H7 (cell line): ENCODE results near the gene TGOLN2. TPM values are rescaled to one million over a fixed set of nuclear protein-coding genes. Genes with fewer than 3 reads are reported as not detected.

Experiments used
- DNase-seq: peaks from one replicate; pipeline ENCODE4 v3.0.0; 2012
- H3K27me3 ChIP-seq: 2 replicates; pipeline ENCODE4 v1.6.0; 2011; ENCODE audit warnings: mild to moderate bottlenecking, low read length; ENCODE audit not compliant: control insufficient read depth, insufficient read depth
- H3K36me3 ChIP-seq: replicated peaks from 2 replicates; pipeline ENCODE4 v1.5.1; 2011; ENCODE audit warnings: low read length; ENCODE audit not compliant: control insufficient read depth, insufficient read depth
- H3K4me3 ChIP-seq: 2 replicates; pipeline ENCODE4 v1.5.1; 2011; ENCODE audit warnings: low read depth, mild to moderate bottlenecking, control low read depth, low read length, moderate library complexity; ENCODE audit not compliant: insufficient read depth
- total RNA-seq: library from RNA; depleted of rRNA; stranded (reverse); fragments of >200 nt; shearing (Covaris generic); gene quantifications from 2 replicates; pipeline ENCODE4 v1.2.3, GENCODE V29; 2014

TGOLN2 gene
- total RNA-seq, 1 experiment from 2014 or later: 33.0 TPM

DNA sequence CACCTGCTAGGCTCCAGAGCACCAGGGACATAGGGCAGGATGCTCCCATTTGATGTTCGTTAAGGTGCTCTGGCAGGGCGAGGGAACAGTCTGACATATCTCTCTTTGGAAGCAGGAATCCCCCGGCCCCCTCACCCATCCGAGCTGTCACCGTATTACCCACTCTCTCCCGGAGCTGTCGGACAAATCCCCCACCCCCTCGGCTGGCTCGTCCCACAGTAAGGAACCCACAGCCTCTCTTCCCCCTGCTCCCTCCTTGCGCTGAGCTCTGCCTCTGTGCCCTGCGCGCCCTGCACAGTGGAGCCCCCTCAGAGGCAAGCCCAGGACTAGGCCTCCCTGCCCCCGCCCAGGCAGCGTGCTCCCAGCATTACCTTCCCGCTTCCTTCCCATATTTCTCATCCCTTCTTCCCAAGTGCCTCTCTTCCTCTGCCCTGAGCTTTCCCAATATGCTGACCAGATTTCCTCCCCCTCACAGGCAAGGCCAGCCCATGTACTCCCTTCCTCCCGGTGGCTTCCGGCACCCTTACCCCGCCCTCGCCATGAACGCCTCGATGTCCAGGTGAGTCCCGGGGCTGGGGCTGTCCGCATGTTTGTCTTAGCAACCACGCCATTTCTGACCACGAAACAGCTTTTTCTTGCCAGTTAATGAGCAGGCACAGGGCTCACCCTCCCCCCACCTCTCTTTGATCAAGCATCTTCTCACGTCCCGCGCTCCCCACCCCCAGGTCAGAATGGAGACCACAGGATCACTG lies 23.8 kb downstream of the TGOLN2 start:
- Histone ChIP-seq H3K27me3 (no peaks in the 10 kb centered on the region), H3K36me3 (peaks cover 43% of the 10 kb centered on the region), H3K4me3 (no peak overlapping the region)
- no peak for DNase-seq

DNA sequence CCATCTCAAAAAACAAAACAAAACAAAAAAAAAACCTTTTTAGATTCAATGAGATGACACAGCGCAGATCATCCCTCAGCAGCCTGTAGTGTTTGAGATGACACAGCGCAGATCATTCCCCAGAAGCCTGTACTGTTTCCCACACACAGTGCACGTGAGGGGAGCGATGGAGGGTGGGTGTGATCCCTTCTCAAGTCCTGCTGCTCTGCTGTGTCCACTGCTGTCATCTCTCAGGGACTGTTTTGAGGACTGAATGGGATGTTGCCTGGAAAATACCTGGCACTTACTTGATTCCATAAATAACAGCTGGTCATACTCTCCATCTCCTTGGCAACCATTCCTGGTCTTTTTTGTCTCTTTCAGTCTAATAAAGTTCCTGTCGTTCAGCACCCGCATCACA lies 25.7 kb downstream of the TGOLN2 start:
- no peak for DNase-seq
- Histone ChIP-seq H3K27me3 (no peaks in the 10 kb centered on the region), H3K4me3 (no peak overlapping the region), H3K36me3 (peaks cover 36% of the 10 kb centered on the region)

DNA sequence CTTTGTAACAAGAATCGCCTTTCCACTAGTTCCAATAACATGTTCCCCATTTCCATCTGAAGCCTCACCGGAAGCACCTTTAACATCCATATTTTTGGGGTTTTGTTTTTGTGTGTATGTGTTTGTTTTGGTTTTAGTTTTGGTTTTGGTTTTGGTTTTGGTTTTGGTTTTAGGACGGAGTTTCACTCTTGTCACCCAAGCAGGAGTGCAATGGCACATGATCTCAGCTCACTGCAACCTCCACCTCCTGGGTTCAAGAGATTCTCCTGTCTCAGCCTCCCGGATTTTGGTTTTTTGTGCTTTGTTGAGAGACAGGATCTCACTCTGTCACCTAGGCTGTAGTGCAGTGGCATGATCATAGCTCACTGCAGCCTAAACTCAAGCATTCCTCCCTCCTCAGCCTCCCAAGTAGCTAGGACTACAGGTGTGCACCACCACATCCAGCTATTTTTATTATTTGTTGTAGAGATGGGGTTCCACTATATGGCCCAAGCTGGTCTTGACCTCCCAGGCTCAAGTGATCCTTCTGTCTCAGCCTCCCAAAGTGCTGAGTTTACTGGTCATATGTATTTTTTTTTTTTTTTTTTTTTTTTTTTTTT lies 36.3 kb downstream of the TGOLN2 start:
- Histone ChIP-seq H3K4me3 (no peak overlapping the region), H3K36me3 (peaks cover 3% of the 10 kb centered on the region), H3K27me3 (no peaks in the 10 kb centered on the region)
- no peak for DNase-seq

DNA sequence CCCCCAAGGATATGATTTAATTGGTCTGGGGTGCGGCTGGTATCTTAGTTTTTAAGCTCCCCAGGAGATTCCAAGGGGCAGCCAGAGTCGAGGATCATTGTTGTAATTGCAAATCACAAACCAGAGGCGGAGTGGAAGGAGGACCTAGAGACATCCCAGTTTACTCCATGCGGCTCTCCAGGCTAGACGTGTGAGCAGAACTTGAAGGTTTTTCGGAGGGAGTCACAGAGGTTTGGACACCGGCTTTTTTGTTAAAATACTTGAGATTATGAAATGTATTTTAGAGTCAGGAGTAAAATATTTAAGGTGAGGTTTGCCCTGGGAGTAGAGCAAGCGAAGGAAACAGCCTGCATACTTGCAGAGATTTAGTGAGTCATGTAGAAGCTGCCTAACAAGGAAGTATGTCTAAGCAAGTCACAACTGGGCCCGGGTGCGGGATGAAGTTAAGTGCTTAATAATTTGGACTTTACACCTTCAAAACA lies 39.5 kb downstream of the TGOLN2 start:
- Histone ChIP-seq H3K4me3 (no peak overlapping the region), H3K27me3 (no peaks in the 10 kb centered on the region), H3K36me3 (peaks cover 6% of the 10 kb centered on the region)
- DNase-seq: peak; percentile 63

DNA sequence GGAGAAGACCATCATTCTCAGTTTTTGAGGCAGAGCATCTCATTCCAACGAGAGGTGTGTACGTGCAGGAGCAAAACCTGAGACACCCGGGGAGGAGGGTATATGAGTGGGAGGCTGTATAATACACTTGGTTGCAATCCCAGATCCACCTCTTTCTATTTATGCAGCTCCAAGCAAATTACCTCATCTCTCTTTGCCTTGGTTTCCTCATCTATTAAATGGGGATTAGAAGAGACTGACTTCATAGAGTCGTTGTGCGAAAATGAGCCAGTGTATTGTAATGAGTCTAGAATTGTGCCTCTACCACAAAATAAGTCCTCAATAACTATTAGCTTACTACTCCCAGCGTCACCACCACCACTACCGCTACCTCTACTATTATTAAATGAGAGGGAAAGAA lies 40.1 kb downstream of the TGOLN2 start:
- Histone ChIP-seq H3K4me3 (no peak overlapping the region), H3K36me3 (peaks cover 6% of the 10 kb centered on the region), H3K27me3 (no peaks in the 10 kb centered on the region)
- DNase-seq: no peak

DNA sequence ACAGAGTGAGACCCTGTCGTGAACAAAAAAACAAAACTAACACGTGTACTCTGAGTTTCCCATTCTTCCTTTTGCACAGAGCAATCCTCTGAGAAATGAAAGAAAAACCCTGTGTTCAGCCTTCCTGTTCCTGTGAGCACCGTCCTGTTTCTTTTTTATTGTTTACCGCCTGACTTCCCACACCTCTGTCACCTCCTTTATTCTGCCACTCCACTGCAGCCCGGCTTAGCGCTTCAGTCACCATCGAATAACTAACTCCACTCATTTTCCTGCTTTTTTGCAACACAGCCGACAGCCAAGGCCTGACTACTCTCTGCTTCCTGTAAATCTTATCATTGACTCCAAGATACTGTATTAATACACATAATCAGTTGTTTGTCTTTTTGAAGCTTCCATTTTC lies 40.9 kb downstream of the TGOLN2 start:
- no peak for DNase-seq
- no peaks in the 10 kb centered on the region for H3K27me3 ChIP-seq
- peaks cover 6% of the 10 kb centered on the region for H3K36me3 ChIP-seq
- H3K4me3 ChIP-seq: no peak overlapping the region

DNA sequence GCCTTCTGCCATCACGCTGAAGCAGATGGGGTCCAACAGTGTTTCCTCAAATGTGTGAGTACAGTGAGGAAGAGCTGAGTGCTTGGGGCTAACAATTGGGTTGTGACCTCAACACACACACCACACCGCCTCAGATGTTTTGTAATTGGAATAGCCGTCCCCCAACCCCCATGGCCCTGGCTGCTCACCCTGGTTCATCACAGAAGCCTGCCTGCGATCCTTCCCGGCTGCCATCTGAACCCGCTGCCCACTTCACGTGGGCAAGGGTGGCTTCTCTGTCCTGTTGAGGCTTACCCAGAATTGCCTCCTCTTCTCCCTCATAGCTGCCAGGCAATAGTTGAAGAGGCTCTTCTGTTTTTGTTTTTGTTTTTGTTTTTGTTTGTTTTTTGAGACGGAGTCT lies 44.1 kb downstream of the TGOLN2 start:
- Histone ChIP-seq H3K36me3 (peaks cover 4% of the 10 kb centered on the region), H3K27me3 (no peaks in the 10 kb centered on the region), H3K4me3 (no peak overlapping the region)
- DNase-seq: no peak

DNA sequence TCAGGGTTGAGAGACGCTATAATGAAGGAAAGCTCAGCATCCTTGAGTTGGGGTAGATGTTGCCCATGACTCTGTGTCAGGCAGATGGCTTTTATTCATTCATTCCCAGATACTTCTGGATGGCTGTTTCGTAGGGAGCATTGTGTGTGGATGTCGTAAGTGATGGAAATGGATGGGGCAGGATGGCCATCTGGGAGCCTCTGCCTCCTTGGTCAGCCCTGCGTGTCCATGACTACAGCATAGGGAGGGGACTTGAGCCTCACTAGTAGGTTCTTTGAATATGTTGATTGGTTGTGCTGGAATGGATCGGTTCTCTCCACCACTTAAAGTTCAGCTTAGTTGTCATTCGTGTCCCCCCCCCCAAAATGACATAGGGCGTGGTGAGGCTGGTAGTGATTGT lies 44.9 kb downstream of the TGOLN2 start:
- Histone ChIP-seq H3K27me3 (no peaks in the 10 kb centered on the region), H3K36me3 (peaks cover 4% of the 10 kb centered on the region), H3K4me3 (no peak overlapping the region)
- DNase-seq: no peak

DNA sequence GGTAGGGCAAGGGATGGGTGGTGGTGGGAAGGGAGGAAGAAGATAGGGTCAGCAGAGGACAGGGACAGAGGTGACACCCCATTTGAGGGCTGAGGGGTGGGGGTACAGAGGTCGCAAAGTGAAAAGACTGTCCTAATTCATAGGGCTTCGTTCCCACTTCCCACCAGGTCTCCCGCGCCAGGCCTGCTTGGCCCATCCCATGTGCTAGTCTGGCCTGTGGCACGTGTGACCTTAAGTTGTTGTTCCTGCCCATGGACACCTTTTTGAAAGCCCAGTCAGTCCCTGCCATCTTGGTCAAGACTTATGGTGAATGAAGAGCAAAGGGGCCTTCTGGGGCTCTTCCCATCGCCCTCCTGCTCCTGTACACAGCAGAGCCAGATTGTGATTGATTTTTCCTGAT lies 46.2 kb downstream of the TGOLN2 start:
- DNase-seq: no peak
- Histone ChIP-seq H3K36me3 (peaks cover 4% of the 10 kb centered on the region), H3K27me3 (no peaks in the 10 kb centered on the region), H3K4me3 (no peak overlapping the region)

DNA sequence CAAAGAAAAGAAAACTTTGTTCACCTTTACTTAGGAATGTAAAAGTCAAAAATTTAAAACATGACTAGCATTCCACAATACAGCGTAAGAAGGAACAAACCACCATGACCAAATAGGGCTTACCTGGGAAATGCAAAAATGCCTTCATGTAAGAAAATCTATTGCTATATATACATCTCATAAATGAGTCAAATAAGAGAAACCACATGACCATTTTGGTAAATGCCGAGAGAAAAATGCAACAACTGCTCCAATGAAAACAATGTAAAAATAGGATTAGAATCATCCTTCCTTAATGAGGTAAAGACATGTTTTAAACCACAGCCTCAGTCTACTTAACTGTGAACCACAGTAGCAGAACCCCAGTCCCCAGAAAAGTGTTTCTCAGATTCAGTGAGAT lies 49.4 kb downstream of the TGOLN2 start:
- peaks cover 2% of the 10 kb centered on the region for H3K36me3 ChIP-seq
- no peak overlapping the region for H3K4me3 ChIP-seq
- no peak for DNase-seq
- H3K27me3 ChIP-seq: no peaks in the 10 kb centered on the region

DNA sequence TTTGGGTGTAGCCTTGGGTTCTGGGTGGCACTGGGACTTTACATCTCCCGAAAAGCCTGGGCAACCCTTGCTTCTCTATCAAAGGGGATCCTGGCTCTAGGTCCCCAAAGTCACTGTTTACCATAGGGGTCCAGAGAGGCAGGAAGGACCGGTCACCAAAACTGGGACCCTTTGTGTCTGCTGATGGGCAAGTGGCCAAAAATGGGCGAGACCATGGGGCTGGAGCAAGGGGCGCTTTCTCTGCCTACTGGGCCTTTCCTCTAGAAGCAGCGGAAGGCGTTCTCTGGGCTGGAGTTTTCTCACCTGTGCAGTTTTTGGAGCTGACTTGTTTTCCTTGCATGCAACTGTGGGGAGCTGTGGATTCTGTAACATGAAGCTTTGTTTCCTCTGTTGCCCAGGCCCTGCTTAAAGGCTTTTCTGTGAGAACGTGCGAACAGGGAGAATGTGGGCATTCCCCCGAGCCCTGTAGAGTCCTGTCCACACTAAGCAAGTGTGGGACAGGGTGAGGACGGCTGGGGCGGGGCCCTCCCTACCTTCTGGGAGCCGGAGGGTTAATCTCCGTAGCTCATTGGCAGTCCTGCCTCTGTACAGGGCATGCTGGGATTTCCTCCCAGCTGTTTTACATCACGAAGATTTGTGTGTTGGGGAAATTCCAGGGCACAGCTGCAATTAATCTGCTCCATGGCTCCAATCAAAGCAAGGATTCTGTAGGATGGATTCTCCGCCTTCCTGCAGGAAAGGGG lies 50.2 kb downstream of the TGOLN2 start:
- no peaks in the 10 kb centered on the region for H3K27me3 ChIP-seq
- peak; percentile 45 for DNase-seq
- no peaks in the 10 kb centered on the region for H3K36me3 ChIP-seq
- no peak overlapping the region for H3K4me3 ChIP-seq

DNA sequence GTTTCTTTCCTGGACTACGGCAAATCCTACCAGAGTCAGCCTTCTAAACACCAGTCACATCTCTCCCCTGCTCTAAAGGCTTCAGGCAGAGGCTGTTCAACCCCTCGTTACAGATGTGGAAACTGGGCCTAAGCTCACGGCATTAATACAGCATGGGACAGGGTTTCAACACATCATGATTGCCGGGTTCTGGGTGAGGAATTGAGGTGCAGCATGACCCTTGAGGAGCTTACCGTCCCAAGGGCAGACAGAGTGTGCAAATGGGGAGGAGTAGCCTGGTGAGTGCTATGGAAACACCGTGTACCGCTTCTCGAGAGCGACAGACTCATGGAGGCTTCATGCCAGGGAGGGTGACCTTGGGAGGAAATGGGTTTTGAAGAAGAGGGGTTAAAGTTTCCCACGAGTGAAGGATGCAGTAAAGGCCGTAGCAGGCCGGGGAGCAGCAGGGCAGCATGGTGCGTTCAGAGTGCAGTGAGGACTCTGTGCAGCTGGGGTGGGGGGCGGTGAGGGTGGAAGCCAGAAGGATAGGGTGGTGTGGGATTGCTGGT lies 51.1 kb downstream of the TGOLN2 start:
- Histone ChIP-seq H3K4me3 (no peak overlapping the region), H3K36me3 (no peaks in the 10 kb centered on the region), H3K27me3 (no peaks in the 10 kb centered on the region)
- no peak for DNase-seq

DNA sequence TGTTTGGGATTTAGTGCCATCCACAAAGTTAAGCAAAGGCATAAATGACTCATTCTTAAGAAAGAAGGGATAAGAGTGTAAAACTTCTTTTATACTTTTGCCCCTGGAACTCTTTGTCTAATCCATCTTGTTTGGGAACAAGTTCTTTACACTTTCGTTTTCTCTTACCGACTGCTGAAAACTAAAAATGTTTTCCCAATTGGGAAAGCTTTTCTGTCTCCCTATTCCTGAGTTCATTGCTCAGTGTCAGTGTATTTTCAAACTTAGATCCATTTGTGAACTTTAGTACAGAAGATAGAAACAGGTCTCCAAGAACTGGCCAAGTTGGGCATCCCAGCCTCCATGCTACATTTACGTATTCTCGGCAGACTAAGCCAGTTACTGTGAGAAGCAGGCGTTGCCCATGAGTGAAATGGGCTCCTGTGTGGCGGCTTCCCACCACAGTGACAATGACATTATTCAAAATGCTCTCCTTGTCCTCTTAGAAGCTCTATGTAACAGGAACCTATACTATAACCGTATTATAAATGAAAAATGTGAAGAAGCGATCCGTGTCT lies 51.7 kb downstream of the TGOLN2 start:
- Histone ChIP-seq H3K27me3 (no peaks in the 10 kb centered on the region), H3K4me3 (no peak overlapping the region), H3K36me3 (no peaks in the 10 kb centered on the region)
- no peak for DNase-seq
